ENCODE measurements around the gene PRKACA.

DNA sequence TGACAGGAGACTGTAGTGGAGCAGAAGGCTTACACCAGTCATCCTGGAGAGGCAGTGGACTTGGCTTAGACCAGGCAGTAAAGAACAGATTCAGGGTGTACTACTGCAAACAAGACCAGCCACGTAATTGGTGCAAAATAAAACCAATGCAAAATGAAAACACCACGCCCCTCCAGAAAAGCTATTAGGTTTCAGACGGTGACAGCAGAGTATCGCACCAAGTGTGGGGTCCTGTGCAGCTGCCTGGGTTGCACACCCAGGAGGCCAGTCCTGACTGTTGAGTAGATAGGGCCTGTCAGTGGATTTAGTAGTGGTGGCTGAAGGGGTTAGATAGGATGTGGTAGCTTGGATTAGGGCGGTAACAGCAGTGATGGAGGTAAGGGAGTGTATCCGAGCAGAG, 5.4 kb upstream of the PRKACA start:
- TF ChIP-seq, protein P1, sequence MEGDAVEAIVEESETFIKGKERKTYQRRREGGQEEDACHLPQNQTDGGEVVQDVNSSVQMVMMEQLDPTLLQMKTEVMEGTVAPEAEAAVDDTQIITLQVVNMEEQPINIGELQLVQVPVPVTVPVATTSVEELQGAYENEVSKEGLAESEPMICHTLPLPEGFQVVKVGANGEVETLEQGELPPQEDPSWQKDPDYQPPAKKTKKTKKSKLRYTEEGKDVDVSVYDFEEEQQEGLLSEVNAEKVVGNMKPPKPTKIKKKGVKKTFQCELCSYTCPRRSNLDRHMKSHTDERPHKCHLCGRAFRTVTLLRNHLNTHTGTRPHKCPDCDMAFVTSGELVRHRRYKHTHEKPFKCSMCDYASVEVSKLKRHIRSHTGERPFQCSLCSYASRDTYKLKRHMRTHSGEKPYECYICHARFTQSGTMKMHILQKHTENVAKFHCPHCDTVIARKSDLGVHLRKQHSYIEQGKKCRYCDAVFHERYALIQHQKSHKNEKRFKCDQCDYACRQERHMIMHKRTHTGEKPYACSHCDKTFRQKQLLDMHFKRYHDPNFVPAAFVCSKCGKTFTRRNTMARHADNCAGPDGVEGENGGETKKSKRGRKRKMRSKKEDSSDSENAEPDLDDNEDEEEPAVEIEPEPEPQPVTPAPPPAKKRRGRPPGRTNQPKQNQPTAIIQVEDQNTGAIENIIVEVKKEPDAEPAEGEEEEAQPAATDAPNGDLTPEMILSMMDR (IDR thresholded peaks at IDR 0.05): no peak
- no peak for TF ChIP-seq POLR2A (IDR thresholded peaks at IDR 0.05)
